Naive thymus-derived CD4-positive, alpha-beta T cell (primary cell): ENCODE results near the gene TMEM229B. TPM values are rescaled to one million over a fixed set of nuclear protein-coding genes. Genes with fewer than 3 reads are reported as not detected.
"Not testable (repeated sequence)": the region's sequence is repeated elsewhere in the genome, so short reads cannot be mapped to it uniquely, and the experiment has no call there.

ENCODE experiments used
- ATAC-seq: fragments of 150-1000 bp; cut with Tn5 transposase; 2 replicates; pipeline ENCODE4 v1.10.0; 2021; ENCODE audit warnings: mild to moderate bottlenecking, moderate library complexity
- CTCF ChIA-PET: fragments of 350-600 bp; sonication (Branson Sonifier 250); formaldehyde crosslinking; loops from one replicate; lab custom pipeline; 2021; ENCODE audit warnings: antibody characterized with exemption; lab: Charles Lee
- POLR2A ChIA-PET: fragments of 350-600 bp; sonication (Branson Sonifier 250); formaldehyde crosslinking; loops from one replicate; lab custom pipeline; 2021; ENCODE audit warnings: antibody characterized with exemption, inconsistent platforms; lab: Charles Lee
- DNase-seq, 9 donors: peaks; one replicate each; pipeline versions ENCODE4 v3.0.0 to v3.0.0-alpha.2; 2020 to 2022; ENCODE audit warnings: mixed read lengths in 1 of 9
- H3K27ac ChIP-seq: one replicate; pipeline ENCODE4 v1.7.0; 2013; ENCODE audit warnings: mild to moderate bottlenecking, low read depth, low read length, moderate library complexity
- H3K27me3 ChIP-seq, 2 donors: one replicate each; pipeline ENCODE4 v1.7.0; 2013; ENCODE audit warnings: low read length in 2 of 2, mild to moderate bottlenecking in 2 of 2, moderate library complexity in 2 of 2; ENCODE audit not compliant: control insufficient read depth in 2 of 2, insufficient read depth in 2 of 2
- H3K36me3 ChIP-seq, 3 experiments: 1 replicate in 2 of 3; 2 replicates in 1 of 3; pipeline ENCODE4 v1.7.0; 2013; ENCODE audit warnings: low read length in 3 of 3, mild to moderate bottlenecking in 3 of 3, moderate library complexity in 1 of 3; ENCODE audit not compliant: insufficient read depth in 3 of 3, control insufficient read depth in 2 of 3
- H3K4me1 ChIP-seq, 2 donors: one replicate each; pipeline ENCODE4 v1.7.0; 2013; ENCODE audit warnings: low read length in 2 of 2, mild to moderate bottlenecking in 2 of 2, moderate library complexity in 1 of 2; ENCODE audit not compliant: control insufficient read depth in 2 of 2, insufficient read depth in 2 of 2
- H3K4me3 ChIP-seq: 2 replicates; pipeline ENCODE4 v1.7.0; 2013; ENCODE audit warnings: mild to moderate bottlenecking, low read length
- H3K9me3 ChIP-seq, 3 experiments: 1 replicate in 2 of 3; 2 replicates in 1 of 3; pipeline ENCODE4 v1.7.0; 2013; ENCODE audit warnings: low read length in 3 of 3; ENCODE audit not compliant: control insufficient read depth in 2 of 3
- H3K27ac Mint-ChIP-seq, 9 donors: one replicate each; pipeline ENCODE4 v1.8.0; 2020 to 2022; ENCODE audit warnings: mixed read lengths in 9 of 9, mild to moderate bottlenecking in 8 of 9, moderate library complexity in 5 of 9, inconsistent platforms in 2 of 9
- H3K27me3 Mint-ChIP-seq, 5 donors: one replicate each; pipeline ENCODE4 v1.8.0; 2021 to 2022; ENCODE audit warnings: mixed read lengths in 5 of 5, mild to moderate bottlenecking in 1 of 5
- H3K36me3 Mint-ChIP-seq, 5 donors: one replicate each; pipeline ENCODE4 v1.8.0; 2020 to 2022; ENCODE audit warnings: mixed read lengths in 5 of 5, mild to moderate bottlenecking in 3 of 5, inconsistent platforms in 1 of 5
- H3K4me1 Mint-ChIP-seq, 7 donors: one replicate each; pipeline ENCODE4 v1.8.0; 2020 to 2022; ENCODE audit warnings: mixed read lengths in 7 of 7, mild to moderate bottlenecking in 3 of 7, inconsistent platforms in 1 of 7
- H3K4me3 Mint-ChIP-seq, 10 donors: one replicate each; pipeline ENCODE4 v1.8.0; 2020 to 2022; ENCODE audit warnings: mild to moderate bottlenecking in 10 of 10, mixed read lengths in 10 of 10, moderate library complexity in 6 of 10, inconsistent platforms in 2 of 10
- H3K9me3 Mint-ChIP-seq, 11 donors: one replicate each; pipeline ENCODE4 v1.8.0; 2020 to 2022; ENCODE audit warnings: mixed read lengths in 11 of 11, mild to moderate bottlenecking in 4 of 11, inconsistent platforms in 1 of 11, moderate library complexity in 1 of 11
- intact Hi-C, 2 donors: fragments of 100-400 bp; cut with micrococcal nuclease; formaldehyde crosslinking; loops; one replicate each; pipeline ENCODE4 v1.15.1; 2023
- polyA plus RNA-seq, 2 donors: library from polyadenylated mRNA; unstranded; fragments of 300-500 nt; fragmentation: Illumina TruSeq; gene quantifications; one replicate each; pipeline ENCODE4 v1.2.3, GENCODE V29; 2021
- total RNA-seq, 6 experiments: library from RNA in 5 of 6; stranded (reverse) in 5 of 6; gene quantifications; 1 replicate in 5 of 6; 2 replicates in 1 of 6; pipeline ENCODE4 v1.2.3 and lab custom pipeline; 2021 to 2026

TMEM229B gene
- total and polyA plus RNA-seq, 7 experiments from 2014 or later = 19.1 to 32.2 (median 30.6) TPM

GRCh38 chr14:67457782-67458181 lies 30.7 kb downstream of the TMEM229B start:
- intact Hi-C loops = no loop called here
- no peak overlapping the region for H3K4me3 Mint-ChIP-seq
- CTCF ChIA-PET = interaction anchor here (0.9 kb wide), 1 partner anchor 114 kb away, joined by 3 read pairs; no protein-coding TSS in a partner anchor

GRCh38 chr14:67456732-67457131 lies 31.8 kb downstream of the TMEM229B start:
- Histone ChIP-seq H3K27ac (no peak overlapping the region), H3K4me3 (no peak overlapping the region), H3K36me3 (no peaks in the 10 kb centered on the region), H3K4me1 (no peaks in the 10 kb centered on the region), H3K27me3 (no peaks in the 10 kb centered on the region), H3K9me3 (no peaks in the 10 kb centered on the region)
- Mint-ChIP-seq H3K9me3 (no peaks in the 10 kb centered on the region), H3K27ac (no peak overlapping the region), H3K4me1 (peaks cover 0 to 4% (median 0%) of the 10 kb centered on the region in 7 donors), H3K36me3 (no peaks in the 10 kb centered on the region), H3K27me3 (peaks cover 0 to 11% (median 0%) of the 10 kb centered on the region in 5 donors), H3K4me3 (no peak overlapping the region)
- ATAC-seq (no peak), DNase-seq (no peak)
- intact Hi-C loops = no loop called here
- ChIA-PET POLR2A (no interaction called here), CTCF (no interaction called here)

More at GRCh38 chr14:67457782-67458181, 30.7 kb downstream of the TMEM229B start:
- Mint-ChIP-seq H3K27ac (peak overlapping the region in 1 of 9 donors; percentile 36), H3K27me3 (peaks cover 0 to 14% (median 0%) of the 10 kb centered on the region in 5 donors), H3K36me3 (no peaks in the 10 kb centered on the region), H3K4me1 (peaks cover 0 to 9% (median 0%) of the 10 kb centered on the region in 7 donors), H3K9me3 (no peaks in the 10 kb centered on the region)
- DNase-seq = no peak
- Histone ChIP-seq H3K27me3 (no peaks in the 10 kb centered on the region), H3K4me1 (no peaks in the 10 kb centered on the region), H3K4me3 (no peak overlapping the region), H3K27ac (no peak overlapping the region), H3K36me3 (no peaks in the 10 kb centered on the region), H3K9me3 (no peaks in the 10 kb centered on the region)
- POLR2A ChIA-PET = no interaction called here
- no peak for ATAC-seq

GRCh38 chr14:67453575-67454300 lies 34.8 kb downstream of the TMEM229B start:
- peaks cover 0 to 7% (median 7%) of the 10 kb centered on the region in 5 donors for H3K36me3 Mint-ChIP-seq
- no peaks in the 10 kb centered on the region for H3K9me3 ChIP-seq
- no peak overlapping the region for H3K4me3 ChIP-seq
- no peak overlapping the region for H3K27ac ChIP-seq
- intact Hi-C loops = no loop called here
- no peaks in the 10 kb centered on the region for H3K4me1 Mint-ChIP-seq
- no peaks in the 10 kb centered on the region for H3K27me3 ChIP-seq
- no peak overlapping the region for H3K4me3 Mint-ChIP-seq
- peaks cover 0 to 4% (median 0%) of the 10 kb centered on the region in 5 donors for H3K27me3 Mint-ChIP-seq
- peaks cover 0 to 8% (median 4%) of the 10 kb centered on the region in 11 donors for H3K9me3 Mint-ChIP-seq
- no peaks in the 10 kb centered on the region for H3K4me1 ChIP-seq
- CTCF ChIA-PET = no interaction called here
- DNase-seq (no peak), ATAC-seq (no peak)
- POLR2A ChIA-PET = no interaction called here
- no peaks in the 10 kb centered on the region for H3K36me3 ChIP-seq
- no peak overlapping the region for H3K27ac Mint-ChIP-seq

- CTCF ChIA-PET = interaction anchor here (0.6 to 1.1 kb wide), 2 partner anchors 9 to 120 kb away, joined by 3 to 5 read pairs; no protein-coding TSS in a partner anchor
- DNase-seq, H3K27me3 Mint-ChIP-seq, ATAC-seq, H3K9me3 Mint-ChIP-seq, H3K27me3 ChIP-seq, H3K36me3 Mint-ChIP-seq, intact Hi-C loops, H3K4me3 ChIP-seq, H3K9me3 ChIP-seq, H3K4me1 Mint-ChIP-seq, H3K27ac ChIP-seq, H3K4me1 ChIP-seq, POLR2A ChIA-PET, H3K27ac Mint-ChIP-seq, H3K4me3 Mint-ChIP-seq, H3K36me3 ChIP-seq: not testable (repeated sequence)
Observed at GRCh38 chr14:67451667-67452066, 36.9 kb downstream of the TMEM229B start.

GRCh38 chr14:67449096-67449495 lies 39.4 kb downstream of the TMEM229B start:
- intact Hi-C loops = no loop called here
- no peak for ATAC-seq
- no peaks in the 10 kb centered on the region for H3K36me3 ChIP-seq
- H3K9me3 ChIP-seq = no peaks in the 10 kb centered on the region
- ChIA-PET POLR2A (interaction anchor here (0.5 kb wide), 1 partner anchor 378 kb away, joined by 3 read pairs; no protein-coding TSS in a partner anchor), CTCF (interaction anchor here (0.6 kb wide), 1 partner anchor 62 kb away, joined by 3 read pairs; no protein-coding TSS in a partner anchor)
- DNase-seq = no peak
- H3K27ac ChIP-seq = no peak overlapping the region
- Mint-ChIP-seq H3K9me3 (peaks cover 0 to 8% (median 4%) of the 10 kb centered on the region in 11 donors), H3K27ac (no peak overlapping the region), H3K4me1 (no peaks in the 10 kb centered on the region), H3K4me3 (no peak overlapping the region), H3K36me3 (peaks cover 0 to 7% (median 7%) of the 10 kb centered on the region in 5 donors), H3K27me3 (peaks cover 0 to 20% (median 3%) of the 10 kb centered on the region in 5 donors)
- H3K4me3 ChIP-seq = no peak overlapping the region
- no peaks in the 10 kb centered on the region for H3K4me1 ChIP-seq
- H3K27me3 ChIP-seq = no peaks in the 10 kb centered on the region

- intact Hi-C loops = no loop called here
- Mint-ChIP-seq H3K4me3 (no peak overlapping the region), H3K9me3 (peaks cover 0 to 8% (median 4%) of the 10 kb centered on the region in 11 donors), H3K4me1 (no peaks in the 10 kb centered on the region), H3K36me3 (peaks cover 0 to 7% (median 7%) of the 10 kb centered on the region in 5 donors), H3K27ac (peak overlapping the region in 1 of 9 donors; percentile 17), H3K27me3 (peaks cover 0 to 33% (median 3%) of the 10 kb centered on the region in 5 donors)
- Histone ChIP-seq H3K4me1 (no peaks in the 10 kb centered on the region), H3K27ac (no peak overlapping the region), H3K4me3 (no peak overlapping the region), H3K27me3 (no peaks in the 10 kb centered on the region), H3K36me3 (no peaks in the 10 kb centered on the region), H3K9me3 (no peaks in the 10 kb centered on the region)
- DNase-seq (no peak), ATAC-seq (no peak)
- POLR2A ChIA-PET = interaction anchor here (0.6 kb wide), 1 partner anchor 46 kb away, joined by 3 read pairs; no protein-coding TSS in a partner anchor
- CTCF ChIA-PET = interaction anchor here (0.6 to 1.7 kb wide), 3 partner anchors 20 to 124 kb away, joined by 3 to 5 read pairs (median 4); no protein-coding TSS in a partner anchor
Observed at GRCh38 chr14:67447033-67447381, 41.5 kb downstream of the TMEM229B start.
